ENCODE results near the gene PRDM16. TPM values are rescaled to one million over a fixed set of nuclear protein-coding genes. Genes with fewer than 3 reads are reported as not detected.

The PRDM16 gene
- total RNA-seq, 2 donors from 2014 or later = 0.79 to 6.1 TPM

- no peaks in the 10 kb centered on the region for H3K27me3 ChIP-seq
- H3K9ac ChIP-seq (ENCODE audit: low read depth in 2 of 2, low read length in 2 of 2) = no peak overlapping the region
- no peak for TF ChIP-seq CTCF (IDR thresholded peaks at IDR 0.05)
- H3K27ac ChIP-seq = no peak overlapping the region
- H3K4me3 ChIP-seq = no peak overlapping the region
- H3K36me3 ChIP-seq = no peaks in the 10 kb centered on the region
- DNase-seq = no peak
- H3K9me3 ChIP-seq = no peaks in the 10 kb centered on the region
- H3K4me1 ChIP-seq = peaks cover 5% of the 10 kb centered on the region
- intact Hi-C loops (cut with DNase I) = no loop called here
Measured at GRCh38 chr1:3363023-3363422, 294.0 kb downstream of the PRDM16 start.

GRCh38 chr1:3363756-3364155 is 294.8 kb downstream of the PRDM16 start:
- H3K4me1 ChIP-seq = peaks cover 5% of the 10 kb centered on the region
- H3K36me3 ChIP-seq = no peaks in the 10 kb centered on the region
- intact Hi-C loops (cut with DNase I) = no loop called here
- no peak overlapping the region for H3K4me3 ChIP-seq
- no peak overlapping the region for H3K9ac ChIP-seq (ENCODE audit: low read depth in 2 of 2, low read length in 2 of 2)
- no peak for TF ChIP-seq CTCF (IDR thresholded peaks at IDR 0.05)
- no peaks in the 10 kb centered on the region for H3K27me3 ChIP-seq
- H3K9me3 ChIP-seq = no peaks in the 10 kb centered on the region
- H3K27ac ChIP-seq = no peak overlapping the region
- DNase-seq = no peak

GRCh38 chr1:3364551-3364950 is 295.5 kb downstream of the PRDM16 start:
- intact Hi-C loops (cut with DNase I) = no loop called here
- Histone ChIP-seq H3K9me3 (no peaks in the 10 kb centered on the region), H3K4me3 (no peak overlapping the region), H3K4me1 (peaks cover 5% of the 10 kb centered on the region), H3K36me3 (no peaks in the 10 kb centered on the region), H3K27ac (no peak overlapping the region), H3K27me3 (no peaks in the 10 kb centered on the region), H3K9ac (ENCODE audit: low read depth in 2 of 2, low read length in 2 of 2) (no peak overlapping the region)
- DNase-seq = no peak
- TF ChIP-seq CTCF (IDR thresholded peaks at IDR 0.05) = no peak

- intact Hi-C loops (cut with DNase I) = no loop called here
- H3K27me3 ChIP-seq = no peaks in the 10 kb centered on the region
Measured at GRCh38 chr1:3364983-3365382, 296.0 kb downstream of the PRDM16 start.

GRCh38 chr1:3365523-3366125 is 296.6 kb downstream of the PRDM16 start:
- H3K4me3 ChIP-seq = no peak overlapping the region
- DNase-seq = no peak
- no peaks in the 10 kb centered on the region for H3K9me3 ChIP-seq
- no peak overlapping the region for H3K9ac ChIP-seq (ENCODE audit: low read depth in 2 of 2, low read length in 2 of 2)
- no peaks in the 10 kb centered on the region for H3K27me3 ChIP-seq
- no peak for TF ChIP-seq CTCF (IDR thresholded peaks at IDR 0.05)
- intact Hi-C loops (cut with DNase I) = no loop called here
- H3K36me3 ChIP-seq = no peaks in the 10 kb centered on the region
- no peak overlapping the region for H3K27ac ChIP-seq
- H3K4me1 ChIP-seq = no peaks in the 10 kb centered on the region

More at GRCh38 chr1:3364983-3365382, 296.0 kb downstream of the PRDM16 start:
- H3K9ac ChIP-seq (ENCODE audit: low read depth in 2 of 2, low read length in 2 of 2) = no peak overlapping the region
- DNase-seq = no peak
- peaks cover 4% of the 10 kb centered on the region for H3K4me1 ChIP-seq
- no peak for TF ChIP-seq CTCF (IDR thresholded peaks at IDR 0.05)
- H3K27ac ChIP-seq = no peak overlapping the region
- no peaks in the 10 kb centered on the region for H3K36me3 ChIP-seq
- H3K9me3 ChIP-seq = no peaks in the 10 kb centered on the region
- H3K4me3 ChIP-seq = no peak overlapping the region

All from colonic mucosa (tissue), 4 donors.